Endothelial cell of umbilical vein (primary cell): ENCODE measurements around the gene ICE2. TPM values are rescaled to one million over a fixed set of nuclear protein-coding genes. Genes with fewer than 3 reads are reported as not detected.
A peak's percentile ranks its signal among the peaks of the same experiment; 100 is the strongest.

Experiments
- BruUV-seq: library from RNA; stranded (reverse); fragments of 400-500 nt; replicated peaks from 2 replicates; lab custom pipeline; 2021; lab: Mats Ljungman, UMichigan
- CTCF ChIA-PET: fragments of 300-600, 350-600 bp; sonication (Branson Sonifier 250); formaldehyde crosslinking; loops from one replicate; lab custom pipeline; 2021; ENCODE audit warnings: antibody characterized with exemption, inconsistent platforms; lab: Charles Lee
- POLR2A ChIA-PET: fragments of 300-600, 350-600 bp; sonication (Branson Sonifier 250); formaldehyde crosslinking; loops from one replicate; lab custom pipeline; 2021; ENCODE audit warnings: antibody characterized with exemption, inconsistent platforms; lab: Charles Lee
- DNase-seq: peaks from one replicate; pipeline ENCODE4 v3.0.0-alpha.2; 2011; ENCODE audit warnings: low read depth, low spot score
- FAIRE-seq: peaks from 2 replicates; lab custom pipeline; 2011; peaks lifted over from hg19 to GRCh38; lab: Jason Lieb, UNC
- H2AFZ ChIP-seq: 2 replicates; pipeline ENCODE4 v1.6.0; 2012; ENCODE audit warnings: low read depth, low read length, control low read depth, inconsistent platforms
- H3K27ac ChIP-seq: 2 replicates; pipeline ENCODE4 v1.5.1; 2011; ENCODE audit warnings: low read depth, mild to moderate bottlenecking, control low read depth, low read length, moderate library complexity; ENCODE audit not compliant: insufficient read depth
- H3K27me3 ChIP-seq, 2 experiments: 2 replicates each; pipeline versions ENCODE4 v1.6.0 to v1.6.1; 2011; ENCODE audit warnings: low read length in 2 of 2, mixed read lengths in 1 of 2; ENCODE audit not compliant: control insufficient read depth in 2 of 2, insufficient read depth in 2 of 2
- H3K36me3 ChIP-seq, 2 experiments: 2 replicates in 1 of 2; 3 replicates in 1 of 2; pipeline ENCODE4 v1.5.1; 2011; ENCODE audit warnings: low read length in 2 of 2, mild to moderate bottlenecking in 1 of 2, moderate library complexity in 1 of 2; ENCODE audit not compliant: control insufficient read depth in 2 of 2, insufficient read depth in 2 of 2; ENCODE audit errors: extremely low read depth in 1 of 2
- H3K4me1 ChIP-seq: 3 replicates; pipeline ENCODE4 v1.5.1; 2011; ENCODE audit warnings: mild to moderate bottlenecking, low read length; ENCODE audit not compliant: control insufficient read depth, insufficient read depth; ENCODE audit errors: extremely low read depth
- H3K4me2 ChIP-seq: 2 replicates; pipeline ENCODE4 v1.6.1; 2011; ENCODE audit warnings: low read length, control low read depth, mixed read lengths; ENCODE audit not compliant: insufficient read depth
- H3K4me3 ChIP-seq, 3 experiments: fragments of 200-600 bp in 1 of 3; sonication (generic), shearing (Covaris generic) in 1 of 3; replicated peaks in 1 of 3; 2 replicates each; pipeline ENCODE4 v1.5.1; 2011 to 2016; ENCODE audit warnings: control low read depth in 3 of 3, low read length in 3 of 3, mild to moderate bottlenecking in 2 of 3, inconsistent platforms in 1 of 3, low read depth in 1 of 3, moderate library complexity in 1 of 3; ENCODE audit not compliant: insufficient read depth in 1 of 3
- H3K79me2 ChIP-seq: 2 replicates; pipeline ENCODE4 v1.6.0; 2012; ENCODE audit warnings: low read length, inconsistent platforms; ENCODE audit not compliant: control insufficient read depth, insufficient read depth
- H3K9ac ChIP-seq: replicated peaks from 2 replicates; pipeline ENCODE3; 2011; ENCODE audit warnings: low read length, control low read depth; ENCODE audit not compliant: insufficient read depth; ENCODE audit errors: extremely low read depth
- H3K9me1 ChIP-seq: replicated peaks from 3 replicates; pipeline ENCODE4 v1.6.0; 2011; ENCODE audit warnings: mild to moderate bottlenecking, low read length; ENCODE audit not compliant: control insufficient read depth, insufficient read depth; ENCODE audit errors: extremely low read depth
- H3K9me3 ChIP-seq: replicated peaks from 2 replicates; pipeline ENCODE4 v1.5.1; 2012; ENCODE audit warnings: low read length, inconsistent platforms; ENCODE audit not compliant: control insufficient read depth, insufficient read depth
- H4K20me1 ChIP-seq: replicated peaks from 2 replicates; pipeline ENCODE3; 2011; ENCODE audit warnings: mild to moderate bottlenecking, low read length; ENCODE audit not compliant: control insufficient read depth, insufficient read depth; ENCODE audit errors: extremely low read depth
- CTCF ChIP-seq, 2 donors: IDR thresholded peaks; 1 replicate in 1 of 2; 2 replicates in 1 of 2; pipeline ENCODE4 v1.5.1; 2011; ENCODE audit warnings: low read length in 2 of 2, mild to moderate bottlenecking in 2 of 2, moderate library complexity in 2 of 2, control low read depth in 1 of 2, inconsistent platforms in 1 of 2, low read depth in 1 of 2; ENCODE audit not compliant: insufficient read depth in 1 of 2; ENCODE audit errors: extremely low read depth in 1 of 2
- EZH2 ChIP-seq: IDR thresholded peaks from 2 replicates; pipeline ENCODE4 v1.6.1; 2012; ENCODE audit warnings: borderline replicate concordance, low read depth, mild to moderate bottlenecking, moderate library complexity, low read length, inconsistent platforms; ENCODE audit not compliant: severe bottlenecking
- FOS ChIP-seq: IDR thresholded peaks from 2 replicates; pipeline ENCODE4 v1.6.1; 2011; ENCODE audit warnings: mild to moderate bottlenecking, low read length, moderate library complexity, borderline replicate concordance; ENCODE audit not compliant: insufficient read depth
- GATA2 ChIP-seq: IDR thresholded peaks from 2 replicates; pipeline ENCODE4 v1.7.0; 2011; ENCODE audit warnings: low read depth, mild to moderate bottlenecking, moderate library complexity, mixed read lengths, low read length; ENCODE audit not compliant: insufficient read length, insufficient read depth
- JUN ChIP-seq: IDR thresholded peaks from 2 replicates; pipeline ENCODE4 v1.6.1; 2011; ENCODE audit warnings: borderline replicate concordance, low read depth; ENCODE audit not compliant: insufficient read length, insufficient read depth
- MAX ChIP-seq: IDR thresholded peaks from 2 replicates; pipeline ENCODE4 v1.6.1; 2011; ENCODE audit not compliant: insufficient read depth, insufficient read length
- POLR2A ChIP-seq: IDR thresholded peaks from 2 replicates; pipeline ENCODE4 v1.6.1; 2012; ENCODE audit warnings: low read depth, mild to moderate bottlenecking, control low read depth, low read length
- POLR2AphosphoS5 ChIP-seq: IDR thresholded peaks from 2 replicates; pipeline ENCODE4 v1.6.1; 2012; ENCODE audit warnings: low read depth, mild to moderate bottlenecking, control low read depth, low read length, moderate library complexity; ENCODE audit not compliant: insufficient read depth
- dilution Hi-C: fragments of 300-500 bp; cut with MboI; formaldehyde crosslinking; loops from one replicate; pipeline ENCODE4 v1.15.0; 2019; ENCODE audit warnings: low sequenced_read_pairs; ENCODE audit not compliant: extremely low pct_ligation_motif_present
- intact Hi-C: fragments of 100-400 bp; cut with micrococcal nuclease; formaldehyde crosslinking; loops from one replicate; pipeline ENCODE4 v1.10.0; 2022
- polyA plus RNA-seq, 4 experiments: library from polyadenylated mRNA; depleted of rRNA in 3 of 4; stranded (reverse) in 3 of 4; unstranded in 1 of 4; fragments of >200 nt; gene quantifications; 2 replicates each; pipeline versions ENCODE4 v1.2.1 to v1.2.3, GENCODE V29; 2011 to 2012; ENCODE audit warnings: missing spikeins in 1 of 4
- total RNA-seq: library from RNA; stranded (reverse); gene quantifications from 2 replicates; pipeline ENCODE4 v1.2.3, GENCODE V29; 2021

ICE2 gene
- total and polyA plus RNA-seq, 2 donors (not counting 3 experiments of a cell fraction or from before 2014, with no cell fraction given) = 22.1 to 57.0 TPM

GRCh38 chr15:60406513-60407414, 72.2 kb downstream of the ICE2 start:
- no peak overlapping the region for H3K9ac ChIP-seq
- H3K36me3 ChIP-seq = no peaks in the 10 kb centered on the region
- no peak for DNase-seq
- no peak for FAIRE-seq
- H2AFZ ChIP-seq = no peak overlapping the region
- no peak for TF ChIP-seq JUN
- no peak for TF ChIP-seq GATA2
- TF ChIP-seq FOS = no peak
- no peak for TF ChIP-seq POLR2AphosphoS5
- TF ChIP-seq POLR2A = no peak
- TF ChIP-seq EZH2 = no peak
- TF ChIP-seq MAX = no peak
- no peak for TF ChIP-seq CTCF (IDR thresholded peaks at IDR 0.05; ENCODE audit: extremely low read depth in 1 of 2, insufficient read depth in 1 of 2, low read depth in 1 of 2, low read length in 2 of 2)
- H3K9me1 ChIP-seq = no peaks in the 10 kb centered on the region
- no peaks in the 10 kb centered on the region for H3K9me3 ChIP-seq
- H4K20me1 ChIP-seq = no peaks in the 10 kb centered on the region
- dilution Hi-C loops (no loop called here), intact Hi-C loops (no loop called here)
- no peaks in the 10 kb centered on the region for H3K27me3 ChIP-seq
- H3K4me3 ChIP-seq = no peak overlapping the region
- ChIA-PET POLR2A (no interaction called here), CTCF (interaction anchor here (0.6 to 2.4 kb wide), 8 partner anchors 7 to 47 kb away, joined by 3 to 12 read pairs (median 4); partner anchors contain the start of gene ANXA2)
- no peak overlapping the region for H3K27ac ChIP-seq
- no peaks in the 10 kb centered on the region for H3K79me2 ChIP-seq
- peak overlapping the region; percentile 10 for H3K4me2 ChIP-seq
- H3K4me1 ChIP-seq = peaks cover 38% of the 10 kb centered on the region
- BruUV-seq = no TSS peak
